PC-9 (cell line): ENCODE data around the gene DLD.

Source experiments
- CTCF ChIP-seq: fragments of 200-600 bp; sonication (generic); conservative IDR thresholded peaks from 2 replicates; pipeline ENCODE4 v1.6.1; 2017; ENCODE audit warnings: mixed run types, antibody characterized with exemption, mild to moderate bottlenecking, moderate library complexity
- EZH2 ChIP-seq: fragments of 200-600 bp; sonication (generic); IDR thresholded peaks from 2 replicates; pipeline ENCODE4 v1.8.0; 2017; ENCODE audit warnings: antibody characterized with exemption, low read depth

- TF ChIP-seq CTCF (no peak), EZH2 (no peak)
Measured at GRCh38 chr7:107847168-107847835, 43.7 kb upstream of the DLD start.
